GM19467 (cell line): ENCODE measurements around the gene PPME1.

ENCODE experiments used
- ATAC-seq: cut with Tn5 transposase; IDR thresholded peaks from one replicate; pipeline ENCODE4 v1.9.1; 2021; ENCODE audit warnings: mild to moderate bottlenecking, moderate library complexity; ENCODE audit not compliant: unreplicated experiment

Gene PPME1

GRCh38 chr11:74221816-74222215 is 50.7 kb downstream of the PPME1 start:
- no peak for ATAC-seq

GRCh38 chr11:74225565-74225964 is 54.5 kb downstream of the PPME1 start:
- ATAC-seq: no peak

GRCh38 chr11:74226907-74227306 is 55.8 kb downstream of the PPME1 start:
- ATAC-seq: no peak

GRCh38 chr11:74232311-74232950 is 61.3 kb downstream of the PPME1 start:
- ATAC-seq: no peak

GRCh38 chr11:74233683-74234082 is 62.6 kb downstream of the PPME1 start:
- ATAC-seq: no peak

GRCh38 chr11:74235121-74235520 is 64.0 kb downstream of the PPME1 start:
- ATAC-seq: no peak

GRCh38 chr11:74237541-74237940 is 66.5 kb downstream of the PPME1 start:
- no peak for ATAC-seq

GRCh38 chr11:74238243-74238642 is 67.2 kb downstream of the PPME1 start:
- ATAC-seq: no peak

GRCh38 chr11:74248469-74248868 is 77.4 kb downstream of the PPME1 start:
- ATAC-seq: no peak

- ATAC-seq: no peak
Observed at GRCh38 chr11:74249496-74249895, 78.4 kb downstream of the PPME1 start.

- no peak for ATAC-seq
Observed at GRCh38 chr11:74253361-74253760, 82.3 kb downstream of the PPME1 start.

GRCh38 chr11:74255741-74256375 is 84.8 kb downstream of the PPME1 start:
- ATAC-seq: no peak

- ATAC-seq: no peak
Observed at GRCh38 chr11:74256378-74257133, 85.5 kb downstream of the PPME1 start.

- ATAC-seq: no peak
Observed at GRCh38 chr11:74257959-74258553, 87.0 kb downstream of the PPME1 start.

GRCh38 chr11:74262725-74263124 is 91.6 kb downstream of the PPME1 start:
- no peak for ATAC-seq

- ATAC-seq: no peak
Observed at GRCh38 chr11:74265256-74265655, 94.2 kb downstream of the PPME1 start.

GRCh38 chr11:74267014-74267413 is 95.9 kb downstream of the PPME1 start:
- no peak for ATAC-seq

- no peak for ATAC-seq
Observed at GRCh38 chr11:74268456-74268855, 97.4 kb downstream of the PPME1 start.

- no peak for ATAC-seq
Observed at GRCh38 chr11:74269161-74269811, 98.2 kb downstream of the PPME1 start.

GRCh38 chr11:74272276-74272675 is 101.2 kb downstream of the PPME1 start:
- no peak for ATAC-seq

- no peak for ATAC-seq
Observed at GRCh38 chr11:74276581-74276980, 105.5 kb downstream of the PPME1 start.
